Upper lobe of left lung (tissue), 6 donors: Measurements from ENCODE around the gene CNTFR. TPM values are rescaled to one million over a fixed set of nuclear protein-coding genes. Genes with fewer than 3 reads are reported as not detected.
A peak's percentile ranks its signal among the peaks of the same experiment; 100 is the strongest.

Source experiments
- ATAC-seq, 2 donors: fragments of 200-7000 bp; cut with Tn5 transposase; one replicate each; pipeline ENCODE4 v1.9.1; 2022; ENCODE audit warnings: mild to moderate bottlenecking in 2 of 2, moderate library complexity in 2 of 2; ENCODE audit not compliant: low FRiP score in 2 of 2
- DNase-seq, 2 donors: peaks; one replicate each; pipeline ENCODE4 v3.0.0-alpha.2; 2019 to 2020
- H3K27ac ChIP-seq, 4 donors: fragments of 200-600 bp; sonication (generic); one replicate each; pipeline ENCODE4 v1.5.1; 2016 to 2019
- H3K27me3 ChIP-seq, 4 donors: fragments of 200-600 bp; sonication (generic); one replicate each; pipeline ENCODE4 v1.5.1; 2017 to 2019
- H3K36me3 ChIP-seq, 4 donors: fragments of 200-600 bp; sonication (generic); one replicate each; pipeline ENCODE4 v1.5.1; 2016 to 2019
- H3K4me1 ChIP-seq, 4 donors: fragments of 200-600 bp; sonication (generic); one replicate each; pipeline ENCODE4 v1.5.1; 2018 to 2019
- H3K4me3 ChIP-seq, 4 donors: fragments of 200-600 bp; sonication (generic); one replicate each; pipeline ENCODE4 v1.5.1; 2017 to 2019; ENCODE audit warnings: mild to moderate bottlenecking in 2 of 4, moderate library complexity in 1 of 4
- H3K9me3 ChIP-seq, 4 donors: fragments of 200-600 bp; sonication (generic); one replicate each; pipeline ENCODE4 v1.5.1; 2018 to 2019
- CTCF ChIP-seq, 6 experiments: fragments of 450-650 bp in 4 of 6; fragments of 200-600 bp in 2 of 6; sonication (generic) in 2 of 6; IDR thresholded peaks; one replicate each; pipeline ENCODE4 v1.5.1; 2016 to 2019; ENCODE audit warnings: antibody characterized with exemption in 6 of 6
- EP300 ChIP-seq, 4 donors: sonication (generic); formaldehyde crosslinking; IDR thresholded peaks; one replicate each; pipeline ENCODE4 v1.5.1; 2017; ENCODE audit warnings: antibody characterized with exemption in 4 of 4, control low read depth in 2 of 4
- POLR2A ChIP-seq, 4 donors: fragments of 450-650 bp; IDR thresholded peaks; one replicate each; pipeline ENCODE4 v1.5.1; 2016 to 2017; ENCODE audit warnings: antibody characterized with exemption in 4 of 4, mild to moderate bottlenecking in 2 of 4
- POLR2AphosphoS5 ChIP-seq, 2 donors: sonication (generic); formaldehyde crosslinking; IDR thresholded peaks; one replicate each; pipeline ENCODE4 v1.5.1; 2017; ENCODE audit warnings: antibody characterized with exemption in 2 of 2
- WGBS, 2 donors: methylation state at CpG; one replicate each; pipeline ENCODE4 v1.1.5; 2017 to 2018; 5-methylcytosine and 5-hydroxymethylcytosine counted together
- total RNA-seq, 6 donors: library from RNA; depleted of rRNA in 4 of 6; stranded (reverse); fragments of >200 nt in 4 of 6; gene quantifications; one replicate each; pipeline versions ENCODE4 v1.1.0 to v1.2.1, GENCODE V29; 2016 to 2021
- donor health status: DM: no; HTN: no; CAD: no; lungs with moderate emphysema.
- donor health status: DM: no; HTN: yes; CAD: no; lungs with severe emphysema.

CNTFR gene
- total RNA-seq, 6 donors from 2014 or later = 0.30 to 3.3 (median 0.69) TPM; not detected in 1

GRCh38 chr9:34518110-34518616 is 71.4 kb downstream of the CNTFR start:
- 77 to 90% methylated on average over 5 to 6 of the region's 6 CpGs for WGBS, 2 donors
- Histone ChIP-seq H3K9me3 (no peaks in the 10 kb centered on the region), H3K4me1 (peaks cover 5 to 17% (median 5%) of the 10 kb centered on the region in 4 donors), H3K36me3 (no peaks in the 10 kb centered on the region), H3K4me3 (no peak overlapping the region), H3K27ac (no peak overlapping the region), H3K27me3 (no peaks in the 10 kb centered on the region)
- TF ChIP-seq EP300 (IDR thresholded peaks at IDR 0.05) (no peak), POLR2AphosphoS5 (IDR thresholded peaks at IDR 0.05) (no peak)
- no peak for ATAC-seq
- DNase-seq = no peak

- Histone ChIP-seq H3K4me1 (peaks cover 0 to 16% (median 2%) of the 10 kb centered on the region in 4 donors), H3K4me3 (no peak overlapping the region), H3K9me3 (no peaks in the 10 kb centered on the region), H3K27ac (no peak overlapping the region), H3K36me3 (no peaks in the 10 kb centered on the region), H3K27me3 (no peaks in the 10 kb centered on the region)
- ATAC-seq (no peak), DNase-seq (no peak)
- no peak for TF ChIP-seq CTCF (IDR thresholded peaks at IDR 0.05)
- TF ChIP-seq EP300 (IDR thresholded peaks at IDR 0.05) = no peak
- no peak for TF ChIP-seq POLR2A (IDR thresholded peaks at IDR 0.05)
- no peak for TF ChIP-seq POLR2AphosphoS5 (IDR thresholded peaks at IDR 0.05)
- 91 to 93% methylated on average over 7 of the region's 7 CpGs for WGBS, 2 donors
Measured at GRCh38 chr9:34517185-34517584, 72.3 kb downstream of the CNTFR start.

GRCh38 chr9:34515959-34516358 is 73.6 kb downstream of the CNTFR start:
- TF ChIP-seq EP300 (IDR thresholded peaks at IDR 0.05) (no peak), POLR2A (IDR thresholded peaks at IDR 0.05) (no peak), CTCF (IDR thresholded peaks at IDR 0.05) (no peak), POLR2AphosphoS5 (IDR thresholded peaks at IDR 0.05) (no peak)
- peaks cover 0 to 14% (median 2%) of the 10 kb centered on the region in 4 donors for H3K4me1 ChIP-seq
- WGBS, 2 donors = 95 to 96% methylated on average over 3 of the region's 3 CpGs
- no peak overlapping the region for H3K27ac ChIP-seq
- no peak for DNase-seq
- H3K4me3 ChIP-seq = no peak overlapping the region
- H3K9me3 ChIP-seq = no peaks in the 10 kb centered on the region
- H3K27me3 ChIP-seq = no peaks in the 10 kb centered on the region
- no peaks in the 10 kb centered on the region for H3K36me3 ChIP-seq
- ATAC-seq = no peak

GRCh38 chr9:34514816-34515215 is 74.7 kb downstream of the CNTFR start:
- H3K27me3 ChIP-seq = no peaks in the 10 kb centered on the region
- H3K9me3 ChIP-seq = no peaks in the 10 kb centered on the region
- no peak overlapping the region for H3K27ac ChIP-seq
- ATAC-seq (no peak), DNase-seq (no peak)
- TF ChIP-seq CTCF (IDR thresholded peaks at IDR 0.05) (no peak), POLR2A (IDR thresholded peaks at IDR 0.05) (no peak), EP300 (IDR thresholded peaks at IDR 0.05) (no peak), POLR2AphosphoS5 (IDR thresholded peaks at IDR 0.05) (no peak)
- no peaks in the 10 kb centered on the region for H3K36me3 ChIP-seq
- 94 to 100% methylated on average over 3 of the region's 3 CpGs for WGBS, 2 donors
- H3K4me1 ChIP-seq = peaks cover 0 to 14% (median 2%) of the 10 kb centered on the region in 4 donors
- H3K4me3 ChIP-seq = no peak overlapping the region

GRCh38 chr9:34514401-34514800 is 75.1 kb downstream of the CNTFR start:
- no peaks in the 10 kb centered on the region for H3K9me3 ChIP-seq
- H3K4me1 ChIP-seq = peaks cover 0 to 14% (median 2%) of the 10 kb centered on the region in 4 donors
- no peaks in the 10 kb centered on the region for H3K27me3 ChIP-seq
- TF ChIP-seq EP300 (IDR thresholded peaks at IDR 0.05) = no peak
- no peak for TF ChIP-seq POLR2AphosphoS5 (IDR thresholded peaks at IDR 0.05)
- no peak for TF ChIP-seq CTCF (IDR thresholded peaks at IDR 0.05)
- H3K4me3 ChIP-seq = no peak overlapping the region
- no peak overlapping the region for H3K27ac ChIP-seq
- WGBS, 2 donors = 89 to 94% methylated on average over 7 to 8 of the region's 8 CpGs
- ATAC-seq (peak in 1 of 2 donors; percentile 3), DNase-seq (no peak)
- H3K36me3 ChIP-seq = no peaks in the 10 kb centered on the region
